Measurements from ENCODE around the gene PPIH.

DNA sequence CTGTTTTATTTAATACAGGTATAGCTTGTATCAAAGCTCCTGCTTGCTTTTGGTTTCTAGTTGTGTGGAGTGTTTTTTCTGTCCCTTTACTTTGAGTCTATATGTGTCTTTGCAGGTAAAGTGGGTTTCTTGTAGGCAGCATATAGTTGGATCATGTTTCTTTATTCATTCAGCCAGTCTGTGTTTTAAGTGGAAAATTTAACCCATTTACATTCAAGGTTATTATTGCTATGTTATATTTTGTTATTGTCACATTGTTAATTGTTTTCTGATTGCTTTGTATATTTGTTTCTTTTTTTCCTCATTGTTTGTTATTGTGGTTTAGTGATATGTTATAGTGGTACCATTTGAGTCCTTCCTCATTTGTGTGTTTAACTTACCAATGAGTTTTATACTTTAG, 55.1 kb downstream of the PPIH start:
- TF ChIP-seq FOXM1 (IDR thresholded peaks at IDR 0.05; ENCODE audit: borderline replicate concordance) (no peak), LEF1 (IDR thresholded peaks at IDR 0.05; ENCODE audit: borderline replicate concordance) (no peak), ZNF384 (IDR thresholded peaks at IDR 0.05) (no peak)
